ENCODE results near the gene RASSF1. TPM values are rescaled to one million over a fixed set of nuclear protein-coding genes. Genes with fewer than 3 reads are reported as not detected.

The RASSF1 gene
- total RNA-seq, 1 experiment from 2014 or later, result 15.8 TPM

GRCh38 chr3:50385754-50386153, 45.1 kb upstream of the RASSF1 start:
- Histone ChIP-seq H3K4me2 (ENCODE audit: insufficient read depth, insufficient read length, low read length) (no peak overlapping the region), H2AK5ac (ENCODE audit: insufficient read length, low read length) (no peak overlapping the region), H2BK120ac (ENCODE audit: low read depth, low read length, poor library complexity, severe bottlenecking) (no peak overlapping the region), H3K79me2 (ENCODE audit: insufficient read depth, low read length) (no peaks in the 10 kb centered on the region), H2BK5ac (ENCODE audit: insufficient read length, low read length) (no peak overlapping the region), H3K14ac (ENCODE audit: insufficient read depth, low read length) (no peak overlapping the region), H3K23me2 (ENCODE audit: insufficient read length, low read depth, low read length, poor library complexity, severe bottlenecking) (no peaks in the 10 kb centered on the region), H3K79me1 (ENCODE audit: insufficient read depth, low read depth, low read length, poor library complexity, severe bottlenecking) (no peaks in the 10 kb centered on the region), H3K56ac (ENCODE audit: insufficient read length, low read depth, low read length) (no peak overlapping the region), H4K91ac (ENCODE audit: insufficient read length, low read depth, low read length) (no peak overlapping the region), H3K27me3 (ENCODE audit: insufficient read depth, low read length) (no peaks in the 10 kb centered on the region), H3K9ac (ENCODE audit: extremely low read depth, insufficient read length, low read length) (no peak overlapping the region), H3K27ac (ENCODE audit: insufficient read length, low read depth, low read length) (no peak overlapping the region), H4K8ac (replicated peaks; ENCODE audit: insufficient read length, low read depth, low read length) (no peak overlapping the region), H3K4me1 (ENCODE audit: insufficient read depth, low read length) (no peaks in the 10 kb centered on the region), H4K5ac (ENCODE audit: insufficient read length, low read depth, low read length) (no peak overlapping the region), H3T11ph (ENCODE audit: low read length) (no peak overlapping the region), H2BK12ac (ENCODE audit: insufficient read length, low read depth, low read length) (no peak overlapping the region), H2BK20ac (ENCODE audit: low read depth, low read length, poor library complexity, severe bottlenecking) (no peak overlapping the region), H3K18ac (ENCODE audit: insufficient read length, low read depth, low read length) (no peak overlapping the region), H3K9me3 (ENCODE audit: control insufficient read depth, low read depth, low read length) (no peaks in the 10 kb centered on the region), H4K20me1 (ENCODE audit: control insufficient read depth, insufficient read depth, insufficient read length) (peaks cover 2% of the 10 kb centered on the region), H3K4ac (ENCODE audit: low read depth, low read length) (no peak overlapping the region), H3K23ac (ENCODE audit: insufficient read length, low read depth, low read length) (no peak overlapping the region), H2AFZ (ENCODE audit: low read length) (no peak overlapping the region), H2BK15ac (ENCODE audit: low read depth, low read length) (no peak overlapping the region)
- no CpG with 5 or more reads among the region's 13 CpGs for WGBS (ENCODE audit: extremely low coverage, insufficient read length, low lambda C conversion rate)
- no peak overlapping the region; a peak in 1 of 7 replicates for H3K27ac Mint-ChIP-seq
- no peak overlapping the region for H3K4me3 Mint-ChIP-seq
- TF ChIP-seq CTCF (conservative IDR thresholded peaks at IDR 0.05), result no peak
- H3K9me3 Mint-ChIP-seq, result no peaks in the 10 kb centered on the region
- peaks cover 0 to 11% of the 10 kb centered on the region in 2 experiments; a peak in 1 of 4 replicates for H3K4me1 Mint-ChIP-seq
- H3K27me3 Mint-ChIP-seq (ENCODE audit: low read depth), result peaks cover 3% of the 10 kb centered on the region; the same call in 1 of the 2 replicates
- H3K36me3 Mint-ChIP-seq (ENCODE audit: insufficient read depth in 1 of 3, low read depth in 3 of 3), result no peaks in the 10 kb centered on the region
- no peak for DNase-seq
